ENCODE results near the gene SET. TPM values are rescaled to one million over a fixed set of nuclear protein-coding genes. Genes with fewer than 3 reads are reported as not detected.

Gene SET
- total RNA-seq, 4 donors from 2014 or later = 72.3 to 148 (median 83.9) TPM

DNA sequence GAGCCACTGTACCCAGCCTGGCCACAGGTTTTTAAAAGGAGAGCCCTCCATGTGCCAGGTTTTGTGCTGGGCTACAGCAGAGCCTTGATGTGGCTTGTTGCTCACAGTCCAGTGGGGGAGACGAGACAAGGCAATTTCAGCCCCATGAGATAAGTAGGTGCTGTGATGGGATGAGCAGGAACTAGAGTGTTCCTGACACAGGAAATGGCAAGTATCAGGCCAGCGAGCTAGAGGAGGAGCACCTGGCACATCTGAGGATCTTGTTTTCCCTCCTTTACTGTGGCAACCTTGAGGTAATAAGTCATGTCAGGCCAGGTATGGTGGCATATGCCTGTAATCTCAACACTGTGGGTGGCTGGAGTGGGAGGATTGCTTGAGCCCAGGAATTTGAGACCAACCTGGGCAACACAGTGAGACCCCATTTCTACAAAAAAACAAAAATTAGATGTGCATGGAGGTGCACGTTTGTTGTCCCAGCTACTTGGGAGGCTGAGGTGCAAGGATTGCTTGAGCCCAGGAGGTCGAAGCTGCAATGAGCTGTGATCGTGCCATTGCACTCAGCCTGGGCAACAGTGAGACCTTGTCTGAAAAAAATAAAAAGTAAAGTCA lies 38.7 kb downstream of the SET start:
- no peak for DNase-seq
- Histone ChIP-seq H3K27me3 (no peaks in the 10 kb centered on the region), H3K4me3 (no peak overlapping the region), H3K36me3 (peaks cover 0 to 25% (median 0%) of the 10 kb centered on the region in 3 donors), H3K9me3 (no peaks in the 10 kb centered on the region), H3K27ac (no peak overlapping the region), H3K4me1 (peaks cover 0 to 9% (median 4%) of the 10 kb centered on the region in 4 donors)
- no peak for TF ChIP-seq POLR2A (IDR thresholded peaks at IDR 0.05)
- TF ChIP-seq, protein P1, sequence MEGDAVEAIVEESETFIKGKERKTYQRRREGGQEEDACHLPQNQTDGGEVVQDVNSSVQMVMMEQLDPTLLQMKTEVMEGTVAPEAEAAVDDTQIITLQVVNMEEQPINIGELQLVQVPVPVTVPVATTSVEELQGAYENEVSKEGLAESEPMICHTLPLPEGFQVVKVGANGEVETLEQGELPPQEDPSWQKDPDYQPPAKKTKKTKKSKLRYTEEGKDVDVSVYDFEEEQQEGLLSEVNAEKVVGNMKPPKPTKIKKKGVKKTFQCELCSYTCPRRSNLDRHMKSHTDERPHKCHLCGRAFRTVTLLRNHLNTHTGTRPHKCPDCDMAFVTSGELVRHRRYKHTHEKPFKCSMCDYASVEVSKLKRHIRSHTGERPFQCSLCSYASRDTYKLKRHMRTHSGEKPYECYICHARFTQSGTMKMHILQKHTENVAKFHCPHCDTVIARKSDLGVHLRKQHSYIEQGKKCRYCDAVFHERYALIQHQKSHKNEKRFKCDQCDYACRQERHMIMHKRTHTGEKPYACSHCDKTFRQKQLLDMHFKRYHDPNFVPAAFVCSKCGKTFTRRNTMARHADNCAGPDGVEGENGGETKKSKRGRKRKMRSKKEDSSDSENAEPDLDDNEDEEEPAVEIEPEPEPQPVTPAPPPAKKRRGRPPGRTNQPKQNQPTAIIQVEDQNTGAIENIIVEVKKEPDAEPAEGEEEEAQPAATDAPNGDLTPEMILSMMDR (IDR thresholded peaks at IDR 0.05) = no peak

DNA sequence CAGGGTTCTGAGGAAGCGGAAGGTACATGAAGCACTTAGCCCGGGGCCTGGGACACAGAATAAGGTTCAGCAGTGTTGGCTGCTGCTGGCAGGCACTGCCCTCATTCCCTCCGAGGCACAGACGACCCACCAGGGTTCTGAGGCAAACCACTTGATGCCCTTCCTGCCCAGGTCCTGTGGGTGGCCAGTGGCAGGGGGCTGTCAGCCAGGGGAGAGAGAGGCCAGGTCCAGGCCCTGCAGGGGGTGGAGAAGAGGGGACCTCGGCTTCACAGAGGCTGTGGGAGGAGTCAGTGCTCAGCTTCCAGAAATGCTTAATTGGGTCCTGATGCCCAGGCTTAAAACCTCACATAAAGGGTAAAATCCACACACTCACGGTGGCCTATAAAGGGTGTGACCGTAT lies 39.3 kb downstream of the SET start:
- H3K4me3 ChIP-seq = no peak overlapping the region
- TF ChIP-seq POLR2A (IDR thresholded peaks at IDR 0.05) = no peak
- TF ChIP-seq, protein P1 (IDR thresholded peaks at IDR 0.05) = no peak
- H3K27ac ChIP-seq = no peak overlapping the region
- no peak for DNase-seq
- H3K4me1 ChIP-seq = peaks cover 0 to 3% (median under 1%) of the 10 kb centered on the region in 4 donors
- peaks cover 0 to 31% (median 0%) of the 10 kb centered on the region in 3 donors for H3K36me3 ChIP-seq
- no peaks in the 10 kb centered on the region for H3K9me3 ChIP-seq
- H3K27me3 ChIP-seq = no peaks in the 10 kb centered on the region

DNA sequence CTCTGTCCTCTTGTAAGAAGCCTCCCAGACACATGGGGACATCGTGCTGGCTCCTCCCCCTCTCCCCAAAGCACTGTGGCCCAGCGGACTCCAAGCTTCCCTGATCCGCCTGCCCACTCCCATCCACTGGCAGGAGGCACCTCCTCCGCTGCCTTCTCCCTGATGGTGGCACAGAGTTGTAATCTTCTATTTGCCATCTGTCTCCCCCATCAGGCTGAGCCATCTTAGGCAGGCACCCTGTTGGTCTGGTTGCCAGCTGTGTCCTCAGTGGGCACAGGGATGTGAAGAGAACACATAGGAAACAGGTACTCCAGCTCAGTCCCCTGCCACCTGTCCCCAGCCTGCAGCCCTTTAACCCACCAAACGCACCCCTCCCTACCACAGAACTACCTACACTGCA lies 40.3 kb downstream of the SET start:
- DNase-seq = no peak
- no peak for TF ChIP-seq POLR2A (IDR thresholded peaks at IDR 0.05)
- TF ChIP-seq, protein P1 (IDR thresholded peaks at IDR 0.05) = no peak
- Histone ChIP-seq H3K4me1 (no peaks in the 10 kb centered on the region), H3K27ac (no peak overlapping the region), H3K4me3 (no peak overlapping the region), H3K27me3 (no peaks in the 10 kb centered on the region), H3K9me3 (no peaks in the 10 kb centered on the region), H3K36me3 (peaks cover 0 to 34% (median 0%) of the 10 kb centered on the region in 3 donors)

DNA sequence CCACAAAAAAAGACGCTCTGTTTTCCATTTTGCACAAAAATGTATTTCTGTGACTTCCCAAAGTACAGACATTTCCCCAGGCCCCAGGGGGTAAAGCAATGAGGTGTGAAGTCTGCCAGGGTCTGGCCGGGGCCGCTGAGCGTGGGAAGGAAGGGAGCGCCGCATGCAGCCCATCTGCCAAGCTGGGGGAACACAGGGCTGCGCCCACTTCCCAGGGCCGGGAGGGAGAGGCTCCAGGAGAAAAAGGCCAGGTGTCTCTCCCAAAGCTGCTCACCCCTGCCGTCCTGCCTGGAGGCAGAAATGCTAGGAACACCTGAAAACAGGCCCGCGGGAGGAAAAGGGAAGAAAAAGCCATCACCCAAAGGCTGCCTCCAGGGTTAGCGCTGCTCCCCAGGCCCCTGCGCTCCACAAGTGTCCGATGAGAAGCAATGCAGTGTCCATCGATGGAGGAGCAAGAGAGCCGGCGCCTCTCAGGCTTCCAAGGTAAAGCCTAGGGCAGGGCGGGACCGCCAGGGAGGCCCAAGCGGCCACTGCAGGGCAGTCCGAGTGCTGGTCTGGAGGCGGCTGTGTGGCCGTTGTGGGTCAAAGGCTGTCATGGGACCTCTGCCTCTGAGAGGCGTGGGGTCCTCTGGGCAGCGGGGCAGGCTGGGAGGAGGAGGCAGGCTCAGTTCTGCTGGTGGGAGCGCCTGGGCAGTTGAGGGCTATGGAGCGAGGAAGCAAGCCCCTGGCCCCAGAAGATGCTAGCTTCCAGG lies 40.9 kb downstream of the SET start:
- Histone ChIP-seq H3K9me3 (no peaks in the 10 kb centered on the region), H3K4me3 (no peak overlapping the region), H3K4me1 (no peaks in the 10 kb centered on the region), H3K36me3 (peaks cover 0 to 41% (median 0%) of the 10 kb centered on the region in 3 donors), H3K27ac (no peak overlapping the region), H3K27me3 (no peaks in the 10 kb centered on the region)
- TF ChIP-seq POLR2A (IDR thresholded peaks at IDR 0.05) = no peak
- TF ChIP-seq, protein P1 (IDR thresholded peaks at IDR 0.05) = no peak
- no peak for DNase-seq

DNA sequence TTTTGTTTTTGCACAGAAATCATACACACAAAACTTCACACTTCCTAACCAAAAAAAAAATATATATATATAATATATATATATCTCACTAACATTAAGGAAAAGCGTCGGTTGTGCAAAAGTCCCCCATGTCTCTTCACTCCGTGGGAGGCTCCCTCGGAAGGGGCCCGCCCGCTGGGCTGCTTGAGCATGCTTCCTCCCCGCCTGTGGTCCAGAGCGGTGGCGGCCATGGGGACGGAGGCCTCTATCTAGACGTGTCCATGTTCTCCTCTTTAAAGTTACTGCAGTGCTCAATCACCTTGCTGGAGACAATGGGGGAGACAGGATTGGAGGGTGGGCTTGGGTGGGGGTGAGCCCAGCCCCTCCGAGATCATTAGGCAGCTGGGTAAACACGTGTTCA lies 42.1 kb downstream of the SET start:
- H3K4me1 ChIP-seq = no peaks in the 10 kb centered on the region
- TF ChIP-seq, protein P1 (IDR thresholded peaks at IDR 0.05) = no peak
- TF ChIP-seq POLR2A (IDR thresholded peaks at IDR 0.05) = no peak
- H3K36me3 ChIP-seq = peaks cover 0 to 45% (median 0%) of the 10 kb centered on the region in 3 donors
- no peaks in the 10 kb centered on the region for H3K9me3 ChIP-seq
- H3K27me3 ChIP-seq = no peaks in the 10 kb centered on the region
- DNase-seq = no peak
- H3K27ac ChIP-seq = no peak overlapping the region
- no peak overlapping the region for H3K4me3 ChIP-seq

Data from Peyer's patch (tissue), 4 donors.